SK-N-SH treated with all-trans-retinoic acid at 6 μM for 48 hours (cell line): ENCODE data around the gene PLCB2.

Source experiments
- ATAC-seq: fragments of 200-7000 bp; cut with Tn5 transposase; 3 replicates; pipeline ENCODE4 v1.9.1; 2020; ENCODE audit warnings: mild to moderate bottlenecking, moderate library complexity
- ARNTL ChIP-seq: fragments of 450-650 bp; formaldehyde crosslinking; IDR thresholded peaks from 2 replicates; pipeline ENCODE4 v1.5.0; 2020; ENCODE audit warnings: low read depth, mild to moderate bottlenecking, moderate library complexity, borderline replicate concordance
- BACH2 ChIP-seq: fragments of 250-450 bp; sonication (Bioruptor Pico); IDR thresholded peaks from 2 replicates; pipeline ENCODE4 v1.9.0; 2021; ENCODE audit warnings: mild to moderate bottlenecking, borderline replicate concordance
- CREB5 ChIP-seq: fragments of 250-450 bp; sonication (Bioruptor Pico); IDR thresholded peaks from 2 replicates; pipeline ENCODE4 v1.5.1; 2020; ENCODE audit warnings: low read depth, mild to moderate bottlenecking, moderate library complexity
- CSDC2 ChIP-seq: fragments of 250-450 bp; sonication (Bioruptor Pico); IDR thresholded peaks from 2 replicates; pipeline ENCODE4 v1.5.0; 2020; ENCODE audit warnings: mild to moderate bottlenecking, moderate library complexity
- ESRRG ChIP-seq: fragments of 250-450 bp; sonication (Bioruptor Pico); IDR thresholded peaks from 2 replicates; pipeline ENCODE4 v1.6.1; 2021; ENCODE audit warnings: mild to moderate bottlenecking
- GLIS3 ChIP-seq: fragments of 250-450 bp; sonication (Bioruptor Pico); IDR thresholded peaks from 2 replicates; pipeline ENCODE4 v1.5.0; 2020; ENCODE audit warnings: mild to moderate bottlenecking, moderate library complexity
- ISL1 ChIP-seq: fragments of 250-450 bp; sonication (Bioruptor Pico); IDR thresholded peaks from 2 replicates; pipeline ENCODE4 v2.1.2; 2022; ENCODE audit warnings: mild to moderate bottlenecking, moderate library complexity
- OSR1 ChIP-seq: fragments of 250-450 bp; sonication (Bioruptor Pico); IDR thresholded peaks from 2 replicates; pipeline ENCODE4 v1.8.0; 2022; ENCODE audit warnings: moderate library complexity, mild to moderate bottlenecking, inconsistent platforms
- PATZ1 ChIP-seq: fragments of 250-450 bp; sonication (Bioruptor Pico); IDR thresholded peaks from 2 replicates; pipeline ENCODE4 v1.8.0; 2020; ENCODE audit warnings: mild to moderate bottlenecking, moderate library complexity, borderline replicate concordance
- PPARA ChIP-seq: fragments of 250-450 bp; sonication (Bioruptor Pico); IDR thresholded peaks from 2 replicates; pipeline ENCODE4 v1.5.0; 2020; ENCODE audit warnings: mild to moderate bottlenecking, borderline replicate concordance
- RARB ChIP-seq: fragments of 250-450 bp; sonication (Bioruptor Pico); IDR thresholded peaks from 2 replicates; pipeline ENCODE4 v1.8.0; 2021; ENCODE audit warnings: mild to moderate bottlenecking, moderate library complexity
- SNAI2 ChIP-seq: fragments of 250-450 bp; sonication (Bioruptor Pico); IDR thresholded peaks from 2 replicates; pipeline ENCODE4 v1.5.0; 2020; ENCODE audit warnings: mild to moderate bottlenecking, moderate library complexity
- TCF4 ChIP-seq: fragments of 250-450 bp; sonication (Bioruptor Pico); IDR thresholded peaks from 2 replicates; pipeline ENCODE4 v1.8.0; 2021; ENCODE audit warnings: mild to moderate bottlenecking, moderate library complexity, borderline replicate concordance
- TOX ChIP-seq: fragments of 250-450 bp; sonication (Bioruptor Pico); IDR thresholded peaks from 2 replicates; pipeline ENCODE4 v1.8.0; 2021; ENCODE audit warnings: mild to moderate bottlenecking, moderate library complexity, borderline replicate concordance
- TSHZ2 ChIP-seq: fragments of 250-450 bp; sonication (Bioruptor Pico); IDR thresholded peaks from 2 replicates; pipeline ENCODE4 v1.5.0; 2020; ENCODE audit warnings: mild to moderate bottlenecking, moderate library complexity
- ZC3H10 ChIP-seq: fragments of 250-450 bp; sonication (Bioruptor Pico); IDR thresholded peaks from 2 replicates; pipeline ENCODE4 v1.5.1; 2021; ENCODE audit warnings: mild to moderate bottlenecking, moderate library complexity
- ZFP3 ChIP-seq: fragments of 250-450 bp; sonication (Bioruptor Pico); IDR thresholded peaks from 2 replicates; pipeline ENCODE4 v1.5.0; 2020; ENCODE audit warnings: mild to moderate bottlenecking, moderate library complexity
- ZFP30 ChIP-seq: fragments of 450-650 bp; formaldehyde crosslinking; IDR thresholded peaks from 2 replicates; pipeline ENCODE4 v1.5.0; 2022; ENCODE audit warnings: mild to moderate bottlenecking, moderate library complexity
- ZNF70 ChIP-seq: fragments of 450-650 bp; formaldehyde crosslinking; IDR thresholded peaks from 2 replicates; pipeline ENCODE4 v1.5.0; 2020; ENCODE audit warnings: mild to moderate bottlenecking, moderate library complexity
- TF ChIP-seq, protein P1 (sequence below): fragments of 250-450 bp; sonication (Bioruptor Pico); IDR thresholded peaks from 2 replicates; pipeline ENCODE4 v1.5.1; 2021; ENCODE audit warnings: mild to moderate bottlenecking, moderate library complexity
- TF ChIP-seq, protein P2 (sequence below): fragments of 250-450 bp; sonication (Bioruptor Pico); IDR thresholded peaks from 2 replicates; pipeline ENCODE4 v1.8.0; 2021; ENCODE audit warnings: low read depth, mild to moderate bottlenecking, moderate library complexity, borderline replicate concordance

PLCB2 gene

GRCh38 chr15:40322531-40323238 is 14.9 kb upstream of the PLCB2 start:
- ATAC-seq, result no peak
- TF ChIP-seq ISL1 (CRISPR knock-in tag), result no peak
- no peak for TF ChIP-seq PATZ1 (CRISPR knock-in tag)
- TF ChIP-seq ESRRG, result no peak
- no peak for TF ChIP-seq CSDC2 (CRISPR knock-in tag)
- TF ChIP-seq RARB, result no peak
- TF ChIP-seq, protein P1, sequence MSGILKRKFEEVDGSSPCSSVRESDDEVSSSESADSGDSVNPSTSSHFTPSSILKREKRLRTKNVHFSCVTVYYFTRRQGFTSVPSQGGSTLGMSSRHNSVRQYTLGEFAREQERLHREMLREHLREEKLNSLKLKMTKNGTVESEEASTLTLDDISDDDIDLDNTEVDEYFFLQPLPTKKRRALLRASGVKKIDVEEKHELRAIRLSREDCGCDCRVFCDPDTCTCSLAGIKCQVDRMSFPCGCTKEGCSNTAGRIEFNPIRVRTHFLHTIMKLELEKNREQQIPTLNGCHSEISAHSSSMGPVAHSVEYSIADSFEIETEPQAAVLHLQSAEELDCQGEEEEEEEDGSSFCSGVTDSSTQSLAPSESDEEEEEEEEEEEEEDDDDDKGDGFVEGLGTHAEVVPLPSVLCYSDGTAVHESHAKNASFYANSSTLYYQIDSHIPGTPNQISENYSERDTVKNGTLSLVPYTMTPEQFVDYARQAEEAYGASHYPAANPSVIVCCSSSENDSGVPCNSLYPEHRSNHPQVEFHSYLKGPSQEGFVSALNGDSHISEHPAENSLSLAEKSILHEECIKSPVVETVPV (CRISPR knock-in tag), result no peak
- TF ChIP-seq TCF4 (CRISPR knock-in tag), result no peak
- TF ChIP-seq ZC3H10, result no peak
- TF ChIP-seq GLIS3, result no peak

DNA sequence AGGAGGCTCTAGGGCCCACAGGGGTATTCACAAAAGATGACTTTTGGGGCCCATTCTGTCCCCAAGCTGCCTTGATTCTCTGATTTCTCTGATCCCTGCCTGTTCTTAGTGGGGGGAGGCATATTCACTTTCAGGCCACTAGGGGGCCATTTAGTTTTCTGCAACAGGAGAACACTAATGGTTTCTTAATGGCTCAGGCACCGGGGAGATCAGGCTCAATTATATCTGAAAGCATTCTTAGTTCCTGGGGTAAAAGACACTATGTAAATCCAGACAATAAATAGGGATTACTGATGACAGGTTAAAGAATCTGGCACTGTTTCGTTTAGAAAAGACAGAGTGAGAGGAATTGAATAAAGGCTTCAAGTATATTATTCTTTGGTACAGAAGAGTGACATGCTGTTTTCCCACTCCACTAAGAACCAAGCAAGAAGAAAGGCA is 13.2 kb upstream of the PLCB2 start:
- TF ChIP-seq ARNTL (CRISPR knock-in tag) (no peak), OSR1 (CRISPR knock-in tag) (no peak), TSHZ2 (CRISPR knock-in tag) (no peak)
- TF ChIP-seq, all 23 proteins: peak for 0
- ATAC-seq, result peak; percentile 63

DNA sequence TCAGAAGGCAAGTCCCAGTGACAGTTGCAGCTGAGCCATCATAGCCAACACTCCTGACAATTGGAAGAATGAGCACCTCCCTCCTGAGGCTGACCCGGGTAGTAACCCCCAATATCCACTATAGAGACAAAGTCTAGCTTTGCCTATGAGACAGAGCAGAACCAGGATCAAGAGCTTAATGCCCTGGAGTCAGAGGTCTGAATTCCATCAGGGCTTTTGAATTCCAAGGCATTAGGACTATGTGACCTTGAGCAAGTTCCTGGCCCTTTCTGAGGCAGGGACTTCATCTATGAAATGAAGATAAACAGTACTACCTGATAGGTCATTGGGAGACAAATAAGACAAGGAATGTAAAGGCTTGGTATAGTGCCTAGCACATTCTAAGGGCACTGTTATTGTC is 12.7 kb upstream of the PLCB2 start:
- TF ChIP-seq ISL1 (CRISPR knock-in tag) (no peak), CREB5 (CRISPR knock-in tag) (no peak), PPARA (no peak), ZNF70 (no peak), SNAI2 (CRISPR knock-in tag) (no peak), TCF4 (CRISPR knock-in tag) (no peak)
- ATAC-seq, result no peak

GRCh38 chr15:40317580-40317979 is 9.8 kb upstream of the PLCB2 start:
- no peak for ATAC-seq
- TF ChIP-seq CSDC2 (CRISPR knock-in tag) (no peak), TCF4 (CRISPR knock-in tag) (no peak), ARNTL (CRISPR knock-in tag) (no peak)

- ATAC-seq, result no peak
- no peak for TF ChIP-seq ARNTL (CRISPR knock-in tag)
- TF ChIP-seq BACH2 (CRISPR knock-in tag), result no peak
- TF ChIP-seq RARB, result no peak
- TF ChIP-seq, protein P2, sequence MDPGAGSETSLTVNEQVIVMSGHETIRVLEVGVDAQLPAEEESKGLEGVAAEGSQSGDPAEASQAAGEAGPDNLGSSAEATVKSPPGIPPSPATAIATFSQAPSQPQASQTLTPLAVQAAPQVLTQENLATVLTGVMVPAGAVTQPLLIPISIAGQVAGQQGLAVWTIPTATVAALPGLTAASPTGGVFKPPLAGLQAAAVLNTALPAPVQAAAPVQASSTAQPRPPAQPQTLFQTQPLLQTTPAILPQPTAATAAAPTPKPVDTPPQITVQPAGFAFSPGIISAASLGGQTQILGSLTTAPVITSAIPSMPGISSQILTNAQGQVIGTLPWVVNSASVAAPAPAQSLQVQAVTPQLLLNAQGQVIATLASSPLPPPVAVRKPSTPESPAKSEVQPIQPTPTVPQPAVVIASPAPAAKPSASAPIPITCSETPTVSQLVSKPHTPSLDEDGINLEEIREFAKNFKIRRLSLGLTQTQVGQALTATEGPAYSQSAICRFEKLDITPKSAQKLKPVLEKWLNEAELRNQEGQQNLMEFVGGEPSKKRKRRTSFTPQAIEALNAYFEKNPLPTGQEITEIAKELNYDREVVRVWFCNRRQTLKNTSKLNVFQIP (CRISPR knock-in tag), result no peak
- no peak for TF ChIP-seq PPARA
- TF ChIP-seq TOX, result no peak
- no peak for TF ChIP-seq ZC3H10
- no peak for TF ChIP-seq ZFP30
- TF ChIP-seq ZFP3, result no peak
- TF ChIP-seq TCF4 (CRISPR knock-in tag), result no peak
Observed at GRCh38 chr15:40316931-40317330, 9.2 kb upstream of the PLCB2 start.
